ENCODE measurements around the gene RNF103. TPM values are rescaled to one million over a fixed set of nuclear protein-coding genes. Genes with fewer than 3 reads are reported as not detected.

RNF103 gene
- total and polyA plus RNA-seq, 12 donors: 13.7 to 37.7 (median 28.6) TPM

GRCh38 chr2:86556508-86556907, 67.2 kb downstream of the RNF103 start:
- intact Hi-C loops (cut with DNase I): no loop called here
- Histone ChIP-seq H3K9me3 (replicated peaks in 1 of 3) (no peaks in the 10 kb centered on the region), H3K27ac (no peak overlapping the region), H3K36me3 (replicated peaks in 1 of 2) (no peaks in the 10 kb centered on the region), H3K27me3 (no peaks in the 10 kb centered on the region), H3K4me3 (no peak overlapping the region), H3K4me1 (replicated peaks in 1 of 2) (peaks cover 4 to 21% of the 10 kb centered on the region in 2 donors)
- no peak for TF ChIP-seq POLR2A (IDR thresholded peaks at IDR 0.05)
- no peak for TF ChIP-seq CTCF (IDR thresholded peaks at IDR 0.05)
- 94 to 96% (median 95%) methylated on average over 16 of the region's 16 CpGs for WGBS, 4 donors
- no peak for DNase-seq

Other genes starting within 250 kb of the RNF103 start
- 10 to 100 TPM; 16.7 to 54.6 (median 32.5) TPM for gene KDM3A, start 182.5 kb downstream of the RNF103 start, total RNA-seq
- 10 to 100 TPM; 26.8 to 41.7 (median 35.0) TPM for gene KDM3A, start 182.5 kb downstream of the RNF103 start, polyA plus RNA-seq
- gene CHMP3, start 60.4 kb downstream of the RNF103 start, total RNA-seq: 100 to 1,000 TPM in 5 of 9 donors, 10 to 100 TPM in 4; 60.7 to 138 (median 109) TPM
- gene CHMP3, start 60.4 kb downstream of the RNF103 start, polyA plus RNA-seq: 100 to 1,000 TPM in 1 of 3 donors, 10 to 100 TPM in 2; 26.1 to 203 (median 47.9) TPM
- gene RMND5A, start 96.4 kb upstream of the RNF103 start, total RNA-seq: 10 to 100 TPM; 22.8 to 45.9 (median 38.8) TPM
- gene RMND5A, start 96.4 kb upstream of the RNF103 start, polyA plus RNA-seq: 10 to 100 TPM in 2 of 3 donors, 1 to 10 TPM in 1; 8.2 to 28.4 (median 11.7) TPM
- gene CD8A, start 167.0 kb upstream of the RNF103 start, total RNA-seq: 1 to 10 TPM in 8 of 9 donors, not detected in 1; 1.1 to 4.4 (median 1.7) TPM
- 1 to 10 TPM; 1.9 to 3.5 (median 2.2) TPM for gene CD8A, start 167.0 kb upstream of the RNF103 start, polyA plus RNA-seq
- 1 to 10 TPM in 3 of 9 donors, under 1 TPM in 5, not detected in 1; 0.11 to 4.5 (median 0.75) TPM for gene CD8B, start 238.0 kb upstream of the RNF103 start, total RNA-seq
- gene CD8B, start 238.0 kb upstream of the RNF103 start, polyA plus RNA-seq: 1 to 10 TPM in 1 of 3 donors, under 1 TPM in 2; 0.57 to 1.1 (median 0.57) TPM